ENCODE data around the gene CEBPG.

CEBPG gene

DNA sequence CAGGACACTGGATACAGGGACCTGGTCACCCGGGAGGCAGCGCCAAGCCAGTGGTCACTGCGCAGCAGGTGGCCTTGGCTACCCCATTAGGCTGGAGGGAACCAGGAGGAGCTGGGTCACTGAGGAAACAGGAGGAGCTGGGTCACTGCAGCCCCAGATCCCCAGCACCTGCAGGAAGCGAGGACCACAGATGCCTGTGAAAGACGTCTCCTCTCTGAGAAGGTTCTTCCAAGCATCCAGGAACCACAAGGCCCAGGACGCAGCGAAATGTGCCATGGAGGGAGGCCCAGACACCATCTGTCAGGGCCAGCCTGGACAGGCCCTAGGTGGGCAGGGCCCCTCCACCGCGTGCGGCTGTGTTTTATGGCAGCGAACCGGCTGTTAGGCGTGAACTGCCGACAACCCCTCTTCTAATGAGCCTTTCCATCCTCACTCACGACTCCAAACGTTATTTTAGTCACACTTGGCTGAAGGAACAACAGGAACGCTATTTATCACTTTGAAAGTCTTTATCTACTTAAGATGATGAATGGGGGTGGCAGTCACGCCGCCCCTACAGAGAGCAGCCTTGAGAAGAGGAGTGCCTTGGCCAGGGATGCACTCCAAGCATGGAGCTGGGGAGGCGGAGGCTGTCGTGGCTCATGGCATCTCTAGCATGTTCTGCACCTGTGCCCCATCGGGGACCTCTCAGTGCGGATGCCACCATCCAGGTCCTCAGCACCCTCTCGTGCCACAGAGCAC is 53.3 kb downstream of the CEBPG start:
- no peak for DNase-seq

DNA sequence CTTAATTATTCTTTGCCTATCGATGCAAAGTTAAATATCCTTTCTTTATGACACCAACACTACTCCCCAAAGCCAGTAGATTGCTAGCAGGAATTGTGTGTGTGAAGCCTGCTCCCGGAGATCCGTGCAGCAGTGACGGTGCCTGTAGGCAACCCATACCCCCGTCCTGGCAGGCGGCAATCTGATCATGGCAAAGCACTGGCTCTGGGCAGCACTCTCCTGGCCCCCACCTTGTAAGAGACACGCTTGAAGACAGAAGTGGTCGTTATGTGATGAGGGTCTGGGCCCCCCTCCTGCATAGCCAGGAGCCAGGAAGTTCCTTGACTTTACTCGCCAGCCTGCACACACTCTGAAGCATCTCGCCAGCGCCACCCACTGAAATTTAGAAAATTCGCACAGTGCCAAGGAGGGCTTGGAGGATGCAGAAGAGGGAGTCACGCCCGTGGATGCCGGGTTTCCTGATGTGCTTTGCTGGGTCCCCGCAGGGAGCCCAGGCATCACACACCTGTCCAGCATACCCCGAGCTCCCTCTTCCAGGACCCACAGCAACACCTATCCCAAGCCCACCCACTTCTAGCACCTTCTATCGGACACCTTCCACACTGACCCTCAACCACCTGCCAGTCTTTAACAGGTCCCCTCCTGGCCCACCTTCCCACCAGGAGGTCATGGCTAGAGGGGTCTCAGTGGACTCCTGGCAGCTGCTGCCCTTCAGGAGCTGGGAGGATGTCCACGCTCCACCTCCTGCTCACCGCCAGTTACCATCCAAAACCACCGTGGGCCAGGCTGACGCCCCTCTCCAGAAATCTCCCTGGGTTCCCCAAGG is 54.5 kb downstream of the CEBPG start:
- no peak for DNase-seq

DNA sequence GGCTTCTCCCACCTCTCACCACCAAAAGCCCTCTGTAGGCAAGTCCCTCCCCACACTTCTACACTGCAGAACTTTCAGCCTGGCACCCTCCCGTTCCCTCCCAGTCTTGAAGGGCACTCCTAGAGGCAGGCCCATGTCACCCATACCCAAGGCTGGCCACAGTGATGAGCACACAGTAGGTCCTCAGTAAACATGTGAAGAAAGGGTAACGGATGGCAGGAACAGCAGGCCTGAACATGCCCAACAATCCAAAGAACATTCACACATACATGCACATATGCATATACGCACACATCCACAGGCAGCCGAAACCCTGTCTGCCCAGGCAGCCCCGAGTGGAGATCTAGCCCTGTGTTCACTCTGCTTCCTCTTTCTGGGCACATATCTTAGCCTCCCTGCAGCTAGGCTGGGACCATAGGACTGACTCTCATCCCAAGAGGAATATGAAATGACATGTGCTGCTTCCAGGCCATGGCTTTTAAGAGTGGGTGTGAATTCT is 55.2 kb downstream of the CEBPG start:
- DNase-seq: no peak

DNA sequence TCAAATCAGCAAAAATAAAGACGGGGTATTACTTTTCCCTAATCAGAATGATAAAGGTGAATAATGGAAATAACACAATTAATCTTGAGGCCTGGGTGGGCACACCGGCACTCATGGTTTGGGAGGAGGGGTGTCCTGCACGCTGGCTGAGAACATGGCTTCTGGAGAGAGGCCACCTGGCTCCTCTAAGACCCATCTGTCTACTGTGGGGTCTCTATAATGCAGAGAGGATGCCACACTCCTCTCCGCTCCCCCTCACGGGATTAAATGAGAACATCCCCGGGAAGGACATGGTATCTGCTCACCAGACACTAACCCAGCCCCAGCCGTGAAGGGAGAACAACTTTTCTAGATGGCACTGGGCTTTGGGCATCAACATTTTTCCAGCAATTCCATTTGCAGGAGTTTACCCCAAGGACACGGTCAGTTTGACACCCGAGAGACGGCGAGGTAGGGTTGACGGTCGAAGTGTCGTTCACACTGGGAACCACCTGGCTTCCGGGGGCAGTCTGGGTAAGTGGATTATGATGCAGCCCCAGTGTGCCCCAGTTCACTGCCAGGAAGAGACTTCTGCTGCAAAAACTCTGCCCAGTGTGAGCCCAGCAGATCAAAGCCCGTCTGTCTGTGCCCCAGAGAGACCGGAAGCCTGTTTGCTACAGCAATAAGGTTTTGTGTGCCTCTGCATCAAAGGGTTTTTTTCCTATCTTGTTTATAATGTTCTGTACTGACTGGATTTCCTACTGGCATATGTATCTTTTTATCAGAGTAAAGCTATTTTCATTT is 56.6 kb downstream of the CEBPG start:
- no peak for DNase-seq

DNA sequence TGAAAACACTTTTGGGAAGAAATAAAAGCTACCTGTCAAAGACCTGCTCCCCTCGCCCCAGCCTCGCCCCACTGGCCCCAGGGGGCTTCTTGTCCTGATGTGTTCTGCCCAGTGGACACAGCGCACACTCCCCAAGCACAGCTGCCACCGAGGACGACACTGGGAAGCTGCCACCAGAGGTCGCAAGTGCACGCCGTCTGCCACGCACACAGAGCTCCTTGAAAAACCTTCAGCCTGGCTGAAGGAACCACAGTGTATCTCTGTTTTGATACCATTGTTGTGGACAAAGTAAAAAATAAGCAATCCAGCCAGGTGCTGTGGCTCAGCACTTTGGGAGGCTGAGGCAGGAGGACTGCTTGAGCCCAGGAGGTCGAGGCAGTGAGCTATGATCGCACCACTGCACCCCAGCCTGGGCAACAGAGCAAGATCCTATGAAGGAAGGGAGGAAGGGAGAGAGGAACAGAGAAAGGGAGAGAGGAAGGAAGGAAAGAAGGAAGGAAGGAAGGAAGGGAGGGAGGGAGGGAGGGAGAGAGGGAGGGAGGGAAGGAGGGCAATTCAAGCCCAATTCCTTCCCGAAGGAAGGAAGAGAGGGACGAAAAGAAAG is 57.3 kb downstream of the CEBPG start:
- DNase-seq: peak; percentile 53

DNA sequence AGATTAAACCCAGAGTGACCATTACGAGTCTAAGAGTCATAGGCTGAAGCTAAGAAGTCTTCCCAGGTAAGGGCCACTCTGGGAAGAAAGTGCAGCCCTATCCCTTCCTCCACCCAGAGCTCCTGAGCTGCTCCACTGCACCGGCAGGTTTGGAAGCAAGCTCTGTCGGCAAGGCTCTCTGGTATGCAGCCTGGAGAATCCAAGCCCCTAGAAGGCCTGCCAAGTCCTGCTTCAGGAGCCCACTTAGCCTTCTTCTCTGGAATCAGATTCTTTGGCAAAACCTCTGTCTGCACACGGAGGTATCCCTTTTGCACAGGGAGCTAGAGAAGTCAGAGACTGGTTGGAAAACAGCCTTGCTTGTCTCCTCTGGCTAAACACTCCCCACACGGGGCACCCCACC is 58.5 kb downstream of the CEBPG start:
- no peak for DNase-seq

All from NCI-H748 treated with DMSO at 0.1 percent for 48 hours (cell line).